ENCODE measurements around the gene FXYD4. TPM values are rescaled to one million over a fixed set of nuclear protein-coding genes. Genes with fewer than 3 reads are reported as not detected.
"Not testable (repeated sequence)": the region's sequence is repeated elsewhere in the genome, so short reads cannot be mapped to it uniquely, and the experiment has no call there.

The FXYD4 gene
- total and polyA plus RNA-seq, 4 experiments from 2014 or later = not detected

- DNase-seq = no peak
- peaks cover 3% of the 10 kb centered on the region in 2 donors for H3K27me3 Mint-ChIP-seq
- H3K9me3 Mint-ChIP-seq = no peaks in the 10 kb centered on the region
- Histone ChIP-seq H3K4me3 (ENCODE audit: low read length in 2 of 2) (no peak overlapping the region), H3K9me3 (ENCODE audit: control insufficient read depth in 1 of 2, low read length in 2 of 2) (no peaks in the 10 kb centered on the region), H3K27me3 (ENCODE audit: insufficient read depth, low read length) (no peaks in the 10 kb centered on the region), H3K4me1 (ENCODE audit: insufficient read depth, low read length) (peaks cover 25% of the 10 kb centered on the region), H3K36me3 (ENCODE audit: insufficient read depth, low read length) (no peaks in the 10 kb centered on the region), H3K27ac (ENCODE audit: low read depth, low read length) (no peak overlapping the region)
- peaks cover 0 to 2% of the 10 kb centered on the region in 2 donors for H3K36me3 Mint-ChIP-seq
- peak overlapping the region in 2 of 7 donors; percentile 17 to 72 for H3K27ac Mint-ChIP-seq
- H3K4me1 Mint-ChIP-seq = peaks cover 26 to 56% (median 30%) of the 10 kb centered on the region in 4 donors
- ChIA-PET POLR2A (ENCODE audit: partially characterized antibody) (no interaction called here), CTCF (ENCODE audit: partially characterized antibody) (interaction anchor here (0.7 to 1.2 kb wide), 3 partner anchors 32 to 46 kb away, joined by 3 read pairs; no protein-coding TSS in a partner anchor)
- intact Hi-C loops (cut with micrococcal nuclease) = no loop called here
- H3K4me3 Mint-ChIP-seq = no peak overlapping the region
Measured at GRCh38 chr10:43336641-43337318, 34.7 kb upstream of the FXYD4 start.

GRCh38 chr10:43337536-43337935 lies 33.9 kb upstream of the FXYD4 start:
- H3K27me3 ChIP-seq (ENCODE audit: insufficient read depth, low read length); H3K9me3 Mint-ChIP-seq; H3K4me3 ChIP-seq (ENCODE audit: low read length in 2 of 2); H3K36me3 Mint-ChIP-seq; DNase-seq; H3K27ac ChIP-seq (ENCODE audit: low read depth, low read length); intact Hi-C loops (cut with micrococcal nuclease); H3K4me3 Mint-ChIP-seq; H3K9me3 ChIP-seq (ENCODE audit: control insufficient read depth in 1 of 2, low read length in 2 of 2); POLR2A ChIA-PET (ENCODE audit: partially characterized antibody); H3K27ac Mint-ChIP-seq; H3K36me3 ChIP-seq (ENCODE audit: insufficient read depth, low read length); H3K27me3 Mint-ChIP-seq: not testable (repeated sequence)
- CTCF ChIA-PET (ENCODE audit: partially characterized antibody) = interaction anchor here (1.2 kb wide), 1 partner anchor 33 kb away, joined by 3 read pairs; no protein-coding TSS in a partner anchor
- H3K4me1 Mint-ChIP-seq = peaks cover 23 to 48% (median 23%) of the 10 kb centered on the region in 4 donors
- peaks cover 17% of the 10 kb centered on the region for H3K4me1 ChIP-seq (ENCODE audit: insufficient read depth, low read length)

GRCh38 chr10:43338117-43338516 lies 33.3 kb upstream of the FXYD4 start:
- no peaks in the 10 kb centered on the region for H3K27me3 ChIP-seq (ENCODE audit: insufficient read depth, low read length)
- peak overlapping the region in 1 of 7 donors; percentile 77 for H3K27ac Mint-ChIP-seq
- intact Hi-C loops (cut with micrococcal nuclease) = no loop called here
- no peaks in the 10 kb centered on the region for H3K36me3 Mint-ChIP-seq
- DNase-seq = no peak
- H3K4me1 ChIP-seq (ENCODE audit: insufficient read depth, low read length) = peaks cover 12% of the 10 kb centered on the region
- ChIA-PET POLR2A (ENCODE audit: partially characterized antibody) (interaction anchor here (0.9 to 1.3 kb wide), 3 partner anchors 33 to 45 kb away, joined by 3 to 9 read pairs (median 6); no protein-coding TSS in a partner anchor), CTCF (ENCODE audit: partially characterized antibody) (interaction anchor here (1.2 kb wide), 1 partner anchor 10 kb away, joined by 3 read pairs; no protein-coding TSS in a partner anchor)
- no peaks in the 10 kb centered on the region for H3K9me3 ChIP-seq (ENCODE audit: control insufficient read depth in 1 of 2, low read length in 2 of 2)
- no peak overlapping the region for H3K27ac ChIP-seq (ENCODE audit: low read depth, low read length)
- H3K4me1 Mint-ChIP-seq = peaks cover 17 to 43% (median 18%) of the 10 kb centered on the region in 4 donors
- H3K9me3 Mint-ChIP-seq = no peaks in the 10 kb centered on the region
- H3K36me3 ChIP-seq (ENCODE audit: insufficient read depth, low read length) = no peaks in the 10 kb centered on the region
- peaks cover 3% of the 10 kb centered on the region in 2 donors for H3K27me3 Mint-ChIP-seq
- H3K4me3 Mint-ChIP-seq = no peak overlapping the region
- H3K4me3 ChIP-seq (ENCODE audit: low read length in 2 of 2) = no peak overlapping the region

GRCh38 chr10:43339136-43339535 lies 32.3 kb upstream of the FXYD4 start:
- intact Hi-C loops (cut with micrococcal nuclease) = no loop called here
- DNase-seq = no peak
- Histone ChIP-seq H3K36me3 (ENCODE audit: insufficient read depth, low read length) (no peaks in the 10 kb centered on the region), H3K4me1 (ENCODE audit: insufficient read depth, low read length) (peaks cover 4% of the 10 kb centered on the region), H3K4me3 (ENCODE audit: low read length in 2 of 2) (no peak overlapping the region), H3K27me3 (ENCODE audit: insufficient read depth, low read length) (no peaks in the 10 kb centered on the region), H3K9me3 (ENCODE audit: control insufficient read depth in 1 of 2, low read length in 2 of 2) (no peaks in the 10 kb centered on the region), H3K27ac (ENCODE audit: low read depth, low read length) (no peak overlapping the region)
- ChIA-PET CTCF (ENCODE audit: partially characterized antibody) (interaction anchor here (1.2 kb wide), 1 partner anchor 11 kb away, joined by 3 read pairs; no protein-coding TSS in a partner anchor), POLR2A (ENCODE audit: partially characterized antibody) (interaction anchor here (0.9 to 1.3 kb wide), 3 partner anchors 34 to 46 kb away, joined by 3 to 9 read pairs (median 6); no protein-coding TSS in a partner anchor)
- H3K9me3 Mint-ChIP-seq = no peaks in the 10 kb centered on the region
- H3K27ac Mint-ChIP-seq = peak overlapping the region in 1 of 7 donors; percentile 71
- H3K27me3 Mint-ChIP-seq = peaks cover 3% of the 10 kb centered on the region in 2 donors
- H3K36me3 Mint-ChIP-seq = no peaks in the 10 kb centered on the region
- H3K4me3 Mint-ChIP-seq = peak overlapping the region in 1 of 8 donors; percentile 34
- H3K4me1 Mint-ChIP-seq = peaks cover 14 to 38% (median 16%) of the 10 kb centered on the region in 4 donors

DNA sequence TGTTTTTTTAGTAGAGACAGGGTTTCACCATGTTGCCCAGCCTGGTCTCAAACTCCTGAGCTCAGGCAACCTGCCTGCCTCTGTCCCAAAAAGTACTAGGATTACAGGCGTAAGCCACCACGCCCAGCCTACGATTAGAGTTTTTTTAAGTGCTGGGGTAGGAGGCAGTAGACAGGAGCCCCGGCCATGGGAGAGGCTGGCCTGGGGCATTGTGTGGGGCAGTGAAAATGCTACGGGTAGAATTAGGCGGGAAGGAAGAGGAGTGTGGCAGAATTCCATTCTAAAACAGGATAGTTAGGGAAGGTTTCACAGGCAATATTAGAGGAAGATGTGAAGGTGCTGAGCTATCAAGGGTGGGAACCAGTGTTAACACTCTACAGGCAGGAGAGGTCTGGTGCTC lies 31.3 kb upstream of the FXYD4 start:
- H3K4me3 Mint-ChIP-seq = no peak overlapping the region
- Histone ChIP-seq H3K9me3 (ENCODE audit: control insufficient read depth in 1 of 2, low read length in 2 of 2) (no peaks in the 10 kb centered on the region), H3K36me3 (ENCODE audit: insufficient read depth, low read length) (no peaks in the 10 kb centered on the region), H3K27ac (ENCODE audit: low read depth, low read length) (no peak overlapping the region), H3K4me3 (ENCODE audit: low read length in 2 of 2) (no peak overlapping the region), H3K27me3 (ENCODE audit: insufficient read depth, low read length) (no peaks in the 10 kb centered on the region), H3K4me1 (ENCODE audit: insufficient read depth, low read length) (peaks cover 8% of the 10 kb centered on the region)
- no peaks in the 10 kb centered on the region for H3K9me3 Mint-ChIP-seq
- peak overlapping the region in 2 of 7 donors; percentile 35 to 48 for H3K27ac Mint-ChIP-seq
- no peak for DNase-seq
- POLR2A ChIA-PET (ENCODE audit: partially characterized antibody) = interaction anchor here (1.0 to 1.2 kb wide), 2 partner anchors 21 to 41 kb away, joined by 3 to 6 read pairs; no protein-coding TSS in a partner anchor
- intact Hi-C loops (cut with micrococcal nuclease) = no loop called here
- CTCF ChIA-PET (ENCODE audit: partially characterized antibody) = interaction anchor here (1.0 to 1.4 kb wide), 3 partner anchors 8 to 135 kb away, joined by 3 to 5 read pairs (median 4); no protein-coding TSS in a partner anchor
- H3K4me1 Mint-ChIP-seq = peaks cover 17 to 40% (median 21%) of the 10 kb centered on the region in 4 donors
- peaks cover 3% of the 10 kb centered on the region in 2 donors for H3K27me3 Mint-ChIP-seq
- H3K36me3 Mint-ChIP-seq = no peaks in the 10 kb centered on the region

DNA sequence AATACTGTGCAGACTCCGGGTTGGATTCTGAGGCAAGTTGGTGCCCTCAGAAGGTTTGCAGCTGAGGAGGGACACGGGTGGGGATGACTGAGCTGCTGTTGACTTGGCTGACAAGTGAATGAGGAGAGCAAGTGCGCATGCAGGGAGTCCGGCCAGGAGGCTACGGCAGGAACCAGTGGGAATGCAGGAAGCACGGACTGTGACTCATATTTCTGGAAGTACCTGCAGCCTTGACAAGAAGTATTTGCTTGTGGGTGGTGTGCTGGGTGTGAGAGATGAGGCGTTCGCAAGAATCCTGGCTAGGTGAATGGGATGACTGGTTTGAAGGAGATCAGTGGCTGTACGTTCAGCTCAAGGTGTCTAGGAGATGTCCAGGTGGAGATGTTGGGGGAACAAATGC lies 30.8 kb upstream of the FXYD4 start:
- H3K9me3 Mint-ChIP-seq = no peaks in the 10 kb centered on the region
- H3K4me3 ChIP-seq (ENCODE audit: low read length in 2 of 2) = no peak overlapping the region
- DNase-seq = no peak
- POLR2A ChIA-PET (ENCODE audit: partially characterized antibody) = interaction anchor here (1.0 to 1.2 kb wide), 2 partner anchors 21 to 41 kb away, joined by 3 to 6 read pairs; no protein-coding TSS in a partner anchor
- intact Hi-C loops (cut with micrococcal nuclease) = no loop called here
- no peaks in the 10 kb centered on the region for H3K36me3 ChIP-seq (ENCODE audit: insufficient read depth, low read length)
- no peaks in the 10 kb centered on the region for H3K27me3 ChIP-seq (ENCODE audit: insufficient read depth, low read length)
- CTCF ChIA-PET (ENCODE audit: partially characterized antibody) = interaction anchor here (1.0 to 1.4 kb wide), 3 partner anchors 8 to 135 kb away, joined by 3 to 5 read pairs (median 4); no protein-coding TSS in a partner anchor
- H3K27ac Mint-ChIP-seq = peak overlapping the region in 4 of 7 donors; percentile 4 to 49 (median 32)
- peaks cover 17 to 37% (median 21%) of the 10 kb centered on the region in 4 donors for H3K4me1 Mint-ChIP-seq
- H3K27ac ChIP-seq (ENCODE audit: low read depth, low read length) = no peak overlapping the region
- H3K36me3 Mint-ChIP-seq = no peaks in the 10 kb centered on the region
- no peaks in the 10 kb centered on the region for H3K9me3 ChIP-seq (ENCODE audit: control insufficient read depth in 1 of 2, low read length in 2 of 2)
- H3K4me3 Mint-ChIP-seq = no peak overlapping the region
- H3K4me1 ChIP-seq (ENCODE audit: insufficient read depth, low read length) = peaks cover 8% of the 10 kb centered on the region
- peaks cover 3% of the 10 kb centered on the region in 2 donors for H3K27me3 Mint-ChIP-seq

DNA sequence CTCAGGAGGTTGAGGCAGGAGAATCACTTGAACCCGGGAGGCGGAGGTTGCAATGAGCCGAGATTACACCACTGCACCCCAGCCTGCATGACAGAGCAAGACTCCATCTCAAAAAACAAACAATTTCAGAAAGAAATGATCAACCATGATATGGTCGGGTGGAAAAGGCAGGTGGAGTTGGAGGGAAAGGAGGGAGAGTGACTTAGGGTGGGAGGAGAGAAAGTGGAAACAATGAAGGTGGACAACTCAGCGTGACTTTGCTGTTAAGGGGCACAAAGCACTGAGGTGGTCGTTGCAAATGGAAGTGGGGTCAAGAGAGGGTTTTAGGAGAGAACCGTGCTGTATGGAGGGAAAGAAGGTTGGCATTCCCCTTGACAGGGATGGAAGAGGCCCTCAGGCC lies 30.0 kb upstream of the FXYD4 start:
- no peak for DNase-seq
- intact Hi-C loops (cut with micrococcal nuclease) = no loop called here
- Histone ChIP-seq H3K36me3 (ENCODE audit: insufficient read depth, low read length) (no peaks in the 10 kb centered on the region), H3K9me3 (ENCODE audit: control insufficient read depth in 1 of 2, low read length in 2 of 2) (no peaks in the 10 kb centered on the region), H3K27ac (ENCODE audit: low read depth, low read length) (no peak overlapping the region), H3K27me3 (ENCODE audit: insufficient read depth, low read length) (no peaks in the 10 kb centered on the region), H3K4me1 (ENCODE audit: insufficient read depth, low read length) (peaks cover 8% of the 10 kb centered on the region), H3K4me3 (ENCODE audit: low read length in 2 of 2) (no peak overlapping the region)
- POLR2A ChIA-PET (ENCODE audit: partially characterized antibody) = interaction anchor here (1.0 kb wide), 1 partner anchor 20 kb away, joined by 3 read pairs; no protein-coding TSS in a partner anchor
- H3K27me3 Mint-ChIP-seq = peaks cover 3% of the 10 kb centered on the region in 2 donors
- CTCF ChIA-PET (ENCODE audit: partially characterized antibody) = no interaction called here
- peak overlapping the region in 2 of 7 donors; percentile 70 to 91 for H3K27ac Mint-ChIP-seq
- H3K9me3 Mint-ChIP-seq = no peaks in the 10 kb centered on the region
- H3K36me3 Mint-ChIP-seq = no peaks in the 10 kb centered on the region
- H3K4me3 Mint-ChIP-seq = no peak overlapping the region
- peaks cover 15 to 34% (median 20%) of the 10 kb centered on the region in 4 donors for H3K4me1 Mint-ChIP-seq

Data from CD4-positive, alpha-beta memory T cell (primary cell).